ENCODE data around the gene DYNLT5. TPM values are rescaled to one million over a fixed set of nuclear protein-coding genes. Genes with fewer than 3 reads are reported as not detected.

Gene DYNLT5
- total RNA-seq, 2 donors from 2014 or later: 1.2 TPM; not detected in 1

DNA sequence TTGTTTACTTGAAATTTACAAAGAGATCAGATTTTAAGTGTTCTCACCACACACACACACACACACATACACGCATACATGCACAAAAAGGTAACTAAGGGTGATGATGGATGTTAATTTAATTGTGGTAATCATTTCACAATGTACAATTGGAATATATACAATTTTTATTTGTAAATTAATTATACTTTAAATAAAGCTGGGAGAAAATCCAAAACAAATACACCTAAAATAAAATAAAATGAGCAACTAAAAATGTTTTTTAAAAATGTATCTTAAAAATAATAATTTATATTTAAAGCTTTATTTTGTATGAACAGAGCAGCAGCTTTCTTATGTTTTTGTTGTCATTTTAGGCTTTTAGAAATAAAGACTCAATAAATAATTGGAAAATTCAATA lies 57.0 kb downstream of the DYNLT5 start:
- Histone ChIP-seq H3K27me3 (replicated peaks; ENCODE audit: insufficient read depth) (no peaks in the 10 kb centered on the region), H3K36me3 (no peaks in the 10 kb centered on the region), H3K9me3 (no peaks in the 10 kb centered on the region), H3K4me3 (no peak overlapping the region), H3K4me1 (replicated peaks) (no peaks in the 10 kb centered on the region), H3K27ac (no peak overlapping the region)
- no peak for DNase-seq (ENCODE audit: low spot score)
- TF ChIP-seq POLR2AphosphoS5 (IDR thresholded peaks at IDR 0.05): no peak
- no peak for TF ChIP-seq POLR2A (IDR thresholded peaks at IDR 0.05)
- TF ChIP-seq, protein P1, sequence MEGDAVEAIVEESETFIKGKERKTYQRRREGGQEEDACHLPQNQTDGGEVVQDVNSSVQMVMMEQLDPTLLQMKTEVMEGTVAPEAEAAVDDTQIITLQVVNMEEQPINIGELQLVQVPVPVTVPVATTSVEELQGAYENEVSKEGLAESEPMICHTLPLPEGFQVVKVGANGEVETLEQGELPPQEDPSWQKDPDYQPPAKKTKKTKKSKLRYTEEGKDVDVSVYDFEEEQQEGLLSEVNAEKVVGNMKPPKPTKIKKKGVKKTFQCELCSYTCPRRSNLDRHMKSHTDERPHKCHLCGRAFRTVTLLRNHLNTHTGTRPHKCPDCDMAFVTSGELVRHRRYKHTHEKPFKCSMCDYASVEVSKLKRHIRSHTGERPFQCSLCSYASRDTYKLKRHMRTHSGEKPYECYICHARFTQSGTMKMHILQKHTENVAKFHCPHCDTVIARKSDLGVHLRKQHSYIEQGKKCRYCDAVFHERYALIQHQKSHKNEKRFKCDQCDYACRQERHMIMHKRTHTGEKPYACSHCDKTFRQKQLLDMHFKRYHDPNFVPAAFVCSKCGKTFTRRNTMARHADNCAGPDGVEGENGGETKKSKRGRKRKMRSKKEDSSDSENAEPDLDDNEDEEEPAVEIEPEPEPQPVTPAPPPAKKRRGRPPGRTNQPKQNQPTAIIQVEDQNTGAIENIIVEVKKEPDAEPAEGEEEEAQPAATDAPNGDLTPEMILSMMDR (IDR thresholded peaks at IDR 0.05): no peak
- intact Hi-C loops (cut with DNase I): no loop called here
- 91% methylated on average over 1 of the region's 1 CpG for WGBS

DNA sequence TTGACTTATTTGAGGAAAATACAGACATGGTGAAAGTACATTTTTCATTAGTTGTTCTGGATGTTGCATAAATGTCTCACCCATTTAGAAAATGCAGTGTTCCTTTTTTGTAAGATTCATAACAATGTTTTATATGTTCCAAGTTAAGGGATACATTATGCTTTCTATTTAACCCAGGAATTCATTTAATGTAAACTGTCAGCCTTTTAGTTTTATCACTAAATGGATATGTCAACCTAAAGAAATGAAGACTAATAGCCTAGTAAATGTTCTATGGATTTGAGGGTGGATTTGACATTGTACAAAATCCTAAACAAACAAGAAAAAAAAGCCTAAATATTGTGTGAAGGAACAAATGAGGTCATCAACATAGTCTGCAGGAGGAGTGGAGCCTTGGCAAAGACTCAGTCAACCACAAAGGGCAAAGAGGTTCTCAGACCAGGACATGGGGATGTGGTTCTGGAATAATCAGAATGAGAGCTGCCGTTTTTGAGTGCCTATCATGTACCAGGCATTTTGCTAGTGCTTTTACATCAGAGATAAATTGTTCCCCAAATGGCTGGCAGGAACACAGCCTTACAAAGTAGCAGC lies 57.6 kb downstream of the DYNLT5 start:
- no peak for DNase-seq (ENCODE audit: low spot score)
- Histone ChIP-seq H3K36me3 (no peaks in the 10 kb centered on the region), H3K27me3 (replicated peaks; ENCODE audit: insufficient read depth) (no peaks in the 10 kb centered on the region), H3K9me3 (no peaks in the 10 kb centered on the region), H3K27ac (no peak overlapping the region), H3K4me3 (no peak overlapping the region), H3K4me1 (replicated peaks) (no peaks in the 10 kb centered on the region)
- intact Hi-C loops (cut with DNase I): no loop called here
- TF ChIP-seq, protein P1 (IDR thresholded peaks at IDR 0.05): no peak
- no peak for TF ChIP-seq POLR2A (IDR thresholded peaks at IDR 0.05)
- TF ChIP-seq POLR2AphosphoS5 (IDR thresholded peaks at IDR 0.05): no peak
- WGBS: 57% methylated on average over 1 of the region's 1 CpG

DNA sequence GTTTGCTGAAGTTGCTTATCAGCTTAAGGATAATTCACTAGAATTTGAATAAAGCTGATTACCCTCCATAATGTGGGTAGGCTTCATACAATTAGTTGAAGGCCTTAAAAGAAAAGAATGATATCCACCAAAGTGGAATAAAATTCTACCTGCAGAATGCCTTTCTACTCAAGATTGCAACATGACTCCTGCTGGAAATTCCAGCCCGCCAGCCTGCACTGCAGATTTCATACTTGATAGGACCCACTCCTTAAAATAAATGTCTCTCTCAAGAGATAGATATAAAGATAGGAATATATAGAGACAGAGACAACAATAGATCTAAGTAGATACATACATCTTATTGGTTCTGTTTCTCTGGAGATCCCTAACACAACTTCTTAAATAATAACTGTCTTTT lies 72.5 kb downstream of the DYNLT5 start:
- WGBS: 87% methylated on average over 1 of the region's 1 CpG
- Histone ChIP-seq H3K27me3 (replicated peaks; ENCODE audit: insufficient read depth) (no peaks in the 10 kb centered on the region), H3K4me1 (replicated peaks) (no peaks in the 10 kb centered on the region), H3K9me3 (no peaks in the 10 kb centered on the region), H3K27ac (no peak overlapping the region), H3K4me3 (no peak overlapping the region), H3K36me3 (no peaks in the 10 kb centered on the region)
- no peak for DNase-seq (ENCODE audit: low spot score)
- no peak for TF ChIP-seq POLR2A (IDR thresholded peaks at IDR 0.05)
- TF ChIP-seq, protein P1 (IDR thresholded peaks at IDR 0.05): no peak
- TF ChIP-seq POLR2AphosphoS5 (IDR thresholded peaks at IDR 0.05): no peak
- intact Hi-C loops (cut with DNase I): no loop called here

Other genes with a start within 250 kb of the DYNLT5 start
- 10 to 100 TPM in 1 of 2 donors, under 1 TPM in 1; 0.59 to 38.4 TPM for gene SGIP1, start 218.3 kb upstream of the DYNLT5 start, total RNA-seq
- not detected for gene INSL5, start 48.8 kb downstream of the DYNLT5 start, total RNA-seq
- gene DNAI4, start 172.4 kb downstream of the DYNLT5 start, total RNA-seq: 1 to 10 TPM; 8.0 to 8.5 TPM
- gene MIER1, start 172.5 kb downstream of the DYNLT5 start, total RNA-seq: 10 to 100 TPM; 22.2 to 45.6 TPM